NCI-H748 treated with DMSO at 0.1 percent for 48 hours (cell line): ENCODE measurements around the gene RAB29.
"Not testable (repeated sequence)": the region's sequence is repeated elsewhere in the genome, so short reads cannot be mapped to it uniquely, and the experiment has no call there.

Experiments used
- DNase-seq: peaks from one replicate; lab custom pipeline; 2025; lab: John Stamatoyannopoulos, UW

RAB29 gene, protein sequence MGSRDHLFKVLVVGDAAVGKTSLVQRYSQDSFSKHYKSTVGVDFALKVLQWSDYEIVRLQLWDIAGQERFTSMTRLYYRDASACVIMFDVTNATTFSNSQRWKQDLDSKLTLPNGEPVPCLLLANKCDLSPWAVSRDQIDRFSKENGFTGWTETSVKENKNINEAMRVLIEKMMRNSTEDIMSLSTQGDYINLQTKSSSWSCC

DNA sequence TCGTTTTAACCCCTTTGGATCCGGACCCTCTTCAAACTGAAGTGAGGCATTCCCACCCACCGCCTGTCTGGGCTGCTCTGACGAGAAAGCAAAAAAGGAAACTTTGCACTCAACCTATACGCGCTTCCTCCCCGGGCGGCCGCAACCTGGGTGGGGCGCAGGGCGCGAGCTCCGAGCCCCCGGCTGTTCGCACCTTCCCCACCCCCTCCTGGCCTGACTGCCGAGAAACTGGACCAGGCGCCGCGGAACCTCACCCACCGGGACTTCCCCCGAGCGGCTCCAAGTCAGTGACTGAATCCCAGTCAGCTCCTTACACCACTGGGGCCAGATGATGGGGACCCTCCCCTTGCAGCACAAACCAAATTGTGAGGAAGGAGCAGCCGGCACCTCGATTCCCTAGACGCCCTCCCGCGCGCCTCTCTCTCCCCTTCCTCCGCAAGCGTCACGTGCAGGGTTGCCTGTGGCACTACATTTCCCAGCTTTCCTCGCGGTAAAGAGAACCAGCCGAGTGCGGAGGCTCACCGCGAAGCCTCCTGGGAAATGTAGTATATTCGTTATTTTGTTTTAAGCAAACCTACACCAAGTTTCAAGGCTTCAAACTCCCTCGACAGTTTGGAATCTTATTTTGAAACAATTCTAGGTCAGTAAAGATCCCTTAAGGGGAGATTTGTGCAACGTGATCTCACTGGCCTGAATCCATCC is at the start of gene RAB29:
Gene RAB29, minus strand, starts transcription at position 468 of the 702 bp plus-strand sequence. CDS start 526 bp downstream, outside the sequence.
- DNase-seq: peak; percentile 10

- no peak for DNase-seq
These were observed 48.9 kb upstream of the RAB29 start for GRCh38 chr1:205824180-205824579.

DNA sequence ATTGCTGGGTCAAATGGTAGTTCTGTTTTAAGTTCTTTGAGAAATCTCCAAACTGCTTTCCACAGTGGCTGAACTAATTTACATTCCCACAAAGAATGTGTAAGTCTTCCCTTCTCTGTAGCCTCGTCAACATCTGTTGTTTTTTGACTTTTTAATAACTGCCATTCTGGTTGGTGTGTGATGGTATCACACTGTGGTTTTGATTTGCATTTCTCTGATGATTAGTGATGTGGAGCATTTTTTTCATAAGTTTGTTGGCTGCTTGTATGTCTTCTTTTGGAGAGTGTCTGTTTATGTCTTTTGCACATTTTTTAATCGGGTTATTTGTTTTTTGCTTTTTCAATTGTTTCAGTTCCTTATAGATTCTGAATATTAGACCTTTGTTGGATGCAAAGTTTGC is 48.0 kb upstream of the RAB29 start:
- DNase-seq: not testable (repeated sequence)

DNA sequence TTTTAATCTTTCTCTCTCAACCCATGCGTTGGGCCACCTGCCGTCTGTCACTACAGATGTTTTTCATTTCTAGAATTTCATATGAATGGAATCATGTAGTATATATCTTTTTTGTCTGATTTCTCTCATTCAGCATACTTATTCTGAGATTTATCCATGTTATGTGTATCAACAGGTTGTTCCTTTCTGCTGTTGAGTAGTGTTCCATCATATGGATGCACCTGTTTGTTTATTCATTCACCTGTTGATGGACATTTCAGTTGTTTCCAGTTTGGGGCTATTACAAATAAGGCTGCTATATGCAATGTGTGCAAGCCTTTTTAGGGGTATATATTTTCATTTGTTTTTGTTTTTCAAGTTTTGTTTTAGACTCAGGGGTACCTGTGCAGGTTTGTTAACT is 47.1 kb upstream of the RAB29 start:
- no peak for DNase-seq

DNA sequence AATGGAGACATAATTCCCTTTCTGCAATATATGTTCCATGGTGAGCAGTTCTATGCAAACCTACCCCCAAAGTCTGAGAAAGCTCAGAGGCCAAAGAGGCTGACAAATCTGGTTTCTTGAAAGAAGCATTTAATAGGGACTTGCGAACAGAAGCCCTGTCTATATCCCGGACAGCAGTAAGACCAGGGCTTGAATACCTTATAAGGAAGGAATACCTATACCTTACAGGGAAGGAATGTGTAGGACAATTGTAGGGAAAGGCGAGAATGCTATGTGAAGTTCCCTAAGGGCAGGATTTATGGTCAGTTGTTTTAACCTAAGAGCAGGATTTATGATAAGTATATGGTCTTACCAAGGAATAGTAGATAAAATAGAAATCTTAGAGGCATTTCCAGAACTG is 42.7 kb upstream of the RAB29 start:
- DNase-seq: no peak

DNA sequence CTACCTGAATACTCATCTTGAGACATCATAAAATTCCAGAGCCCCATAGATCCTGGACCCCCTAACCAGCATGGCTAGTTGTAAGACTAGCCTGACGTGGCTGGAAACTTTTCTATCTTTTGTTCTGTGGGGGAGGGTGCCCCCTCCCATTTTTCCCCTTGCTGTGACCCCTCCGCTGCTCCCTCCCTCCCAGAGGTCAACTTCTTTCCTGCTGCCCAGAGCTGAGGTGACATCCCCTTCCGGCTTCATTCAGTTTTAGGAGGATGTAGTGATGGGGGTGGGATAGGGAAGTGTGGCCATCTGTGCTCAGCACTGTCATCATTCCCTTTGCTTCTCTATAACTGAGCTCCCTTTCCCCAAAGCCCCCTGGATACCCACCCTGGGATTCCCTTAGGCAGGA is 42.1 kb upstream of the RAB29 start:
- DNase-seq: no peak

DNA sequence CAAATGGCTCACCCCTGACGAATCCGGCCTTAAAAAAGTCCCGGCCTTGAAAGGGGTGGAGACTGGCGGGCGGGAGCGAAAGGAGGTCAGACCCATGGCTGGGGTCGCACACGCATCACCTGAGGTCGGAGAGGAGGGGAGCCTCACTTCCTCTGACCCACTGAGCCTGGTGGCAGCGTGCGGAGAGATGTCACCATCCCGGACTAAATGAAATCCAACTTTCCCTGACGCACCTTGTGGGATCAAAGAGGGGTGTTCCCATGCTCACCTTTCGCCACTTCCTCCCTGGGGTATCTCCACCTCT is 38.4 kb upstream of the RAB29 start:
- DNase-seq: no peak

GRCh38 chr1:205812878-205813754 is 37.8 kb upstream of the RAB29 start, which contains the start of gene SLC41A1:
Gene SLC41A1 (minus strand): TSS chr1:205813198. CDS start chr1:205810441, 2,757 bp downstream.
- peak; percentile 58 for DNase-seq

GRCh38 chr1:205812271-205812877 is 37.1 kb upstream of the RAB29 start:
- DNase-seq: no peak

DNA sequence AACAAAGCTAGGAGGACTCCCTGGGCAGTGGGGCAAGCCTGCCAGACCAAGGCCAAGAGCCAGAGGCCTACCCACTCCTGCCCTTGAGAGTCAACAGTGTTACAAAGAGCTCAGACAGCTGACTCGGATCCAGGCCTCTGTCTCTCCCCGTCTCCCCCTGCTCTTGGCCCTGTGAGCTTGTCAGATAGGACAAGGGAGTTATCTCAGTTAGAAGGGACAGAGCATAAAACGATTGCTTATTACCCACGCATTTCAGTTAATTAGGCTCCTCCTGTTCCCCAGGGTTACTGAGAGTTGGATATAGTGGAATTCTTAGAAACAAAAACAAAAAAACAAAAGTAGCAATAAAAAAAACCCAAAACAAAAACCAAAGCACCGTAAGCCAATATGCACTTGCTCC is 36.4 kb upstream of the RAB29 start:
- no peak for DNase-seq

DNA sequence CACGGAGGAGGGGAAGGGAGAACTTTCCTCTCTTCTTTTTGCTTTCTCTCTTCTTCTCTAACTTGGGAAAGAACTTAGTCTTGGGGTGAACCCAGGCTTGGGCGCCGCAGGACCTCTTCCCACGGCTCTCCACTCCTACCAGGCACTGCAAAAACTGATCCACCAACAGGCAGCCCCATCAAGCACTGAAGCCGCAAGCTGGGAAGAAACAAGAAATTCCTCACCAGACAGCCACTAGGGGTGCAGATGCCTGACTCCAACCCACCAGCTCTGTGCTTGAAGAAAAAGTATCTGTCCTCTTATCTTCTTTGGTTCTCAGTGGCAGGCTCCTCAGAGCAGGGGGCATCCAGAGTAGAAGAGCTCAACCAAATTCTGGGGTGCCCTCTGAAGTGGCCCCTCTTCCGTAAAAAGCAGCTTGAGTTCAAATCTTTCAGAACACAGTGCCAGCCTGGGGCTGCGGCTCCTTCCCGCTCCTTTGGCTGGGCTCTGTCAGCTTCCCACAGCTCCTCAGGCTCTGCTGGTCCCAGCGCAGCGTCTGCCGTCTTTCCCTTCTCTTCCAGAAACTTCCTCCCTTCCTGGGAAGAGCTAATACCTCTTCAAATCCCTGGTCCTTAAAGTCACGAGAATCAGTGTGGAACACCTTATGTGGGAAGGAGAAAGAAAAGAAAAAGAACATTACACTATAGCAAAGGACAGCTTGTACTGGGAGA is 35.3 kb upstream of the RAB29 start:
- no peak for DNase-seq

GRCh38 chr1:205809942-205810345 is 34.7 kb upstream of the RAB29 start:
- no peak for DNase-seq

DNA sequence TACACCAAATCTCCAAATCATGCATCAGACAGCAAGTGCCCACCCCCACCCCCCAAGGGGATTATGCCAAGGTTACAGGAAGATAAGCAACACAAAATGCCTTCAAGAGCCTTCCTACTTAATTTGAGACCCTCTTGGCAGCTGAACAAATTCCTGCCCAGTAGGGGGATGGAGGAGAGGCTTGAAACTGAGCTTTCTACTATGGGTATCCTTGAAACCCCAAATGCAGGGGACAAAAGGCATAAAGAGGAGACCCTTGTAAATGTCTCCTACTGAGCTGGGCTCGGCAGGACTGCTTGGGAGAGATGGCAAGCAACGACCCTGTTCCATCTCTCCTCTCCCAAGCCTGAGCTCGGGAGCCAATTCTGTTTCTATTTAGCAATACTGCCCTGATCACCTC is 34.2 kb upstream of the RAB29 start:
- DNase-seq: no peak

DNA sequence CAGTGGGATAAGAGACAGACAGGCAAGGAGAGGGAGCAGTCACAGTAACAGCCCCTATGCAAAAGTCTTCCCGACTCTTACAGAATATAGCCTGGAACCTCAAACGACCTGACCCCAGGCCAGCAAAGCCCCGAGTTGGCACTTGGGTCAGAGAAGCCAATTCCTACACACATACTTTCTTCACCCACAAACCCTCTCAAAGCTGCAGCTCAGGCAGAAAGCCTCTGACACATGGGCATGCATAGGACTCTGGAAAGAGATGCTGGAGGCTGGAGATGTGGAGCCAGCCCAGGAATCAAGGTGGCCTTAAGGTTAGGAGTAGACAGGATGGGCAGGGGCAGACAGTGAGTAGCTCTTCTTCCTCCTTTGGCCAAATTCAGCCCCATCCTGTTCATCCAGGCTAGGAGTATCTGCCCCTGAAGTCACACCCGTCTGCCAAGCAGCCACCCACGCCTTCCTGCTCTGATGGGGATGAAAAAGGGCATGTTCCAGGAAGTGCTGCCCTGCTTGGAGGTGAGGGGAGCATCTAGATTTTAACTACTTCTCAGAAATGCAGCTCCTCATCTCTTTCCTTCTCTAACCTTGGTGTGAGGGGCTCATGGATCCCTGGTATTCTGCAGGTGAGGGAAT is 29.9 kb upstream of the RAB29 start:
- DNase-seq: no peak

GRCh38 chr1:205804605-205805004 is 29.3 kb upstream of the RAB29 start:
- no peak for DNase-seq

DNA sequence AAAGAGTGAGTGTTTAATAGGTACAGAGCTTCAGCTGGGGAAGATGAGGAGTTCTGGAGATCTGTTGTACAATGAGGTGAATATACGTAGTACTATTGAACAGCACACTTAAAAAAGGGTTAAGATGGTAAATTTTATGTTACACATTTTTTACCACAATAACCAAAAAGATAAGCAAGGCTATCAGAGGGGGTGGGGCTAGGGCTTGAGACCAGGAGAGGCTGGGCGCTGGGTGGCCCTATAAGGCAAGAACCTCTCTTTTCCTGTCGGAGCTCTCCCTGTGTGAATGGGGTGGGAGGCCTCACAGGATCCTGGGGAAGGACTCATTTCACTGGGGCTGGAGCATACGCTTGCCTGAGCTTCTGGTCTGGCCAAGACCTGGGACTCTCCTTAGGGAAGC is 28.7 kb upstream of the RAB29 start:
- DNase-seq: no peak

GRCh38 chr1:205802060-205802459 is 26.8 kb upstream of the RAB29 start:
- DNase-seq: no peak

GRCh38 chr1:205800981-205801703 is 25.9 kb upstream of the RAB29 start:
- DNase-seq: no peak

- no peak for DNase-seq
These were observed 25.1 kb upstream of the RAB29 start for GRCh38 chr1:205800427-205800826.

DNA sequence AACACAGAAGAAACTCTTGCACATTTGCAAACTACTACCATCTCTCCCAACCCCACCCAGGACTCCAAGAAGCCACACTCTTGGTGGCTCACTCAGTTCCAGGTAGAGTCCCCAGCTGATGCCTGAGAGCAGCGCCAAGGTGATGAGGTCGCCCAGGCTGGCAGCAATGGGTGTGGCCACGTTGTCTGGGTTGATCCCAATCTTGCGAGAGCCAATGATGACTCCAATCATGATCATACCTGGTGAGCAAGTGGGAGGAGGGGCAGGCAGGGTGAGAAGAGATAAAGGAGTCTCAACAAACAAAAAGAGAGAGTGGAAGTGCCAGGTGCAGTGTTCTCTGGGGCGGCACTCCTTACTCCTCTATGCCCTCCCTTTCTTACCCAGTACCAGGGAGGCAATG is 23.3 kb upstream of the RAB29 start:
- no peak for DNase-seq

DNA sequence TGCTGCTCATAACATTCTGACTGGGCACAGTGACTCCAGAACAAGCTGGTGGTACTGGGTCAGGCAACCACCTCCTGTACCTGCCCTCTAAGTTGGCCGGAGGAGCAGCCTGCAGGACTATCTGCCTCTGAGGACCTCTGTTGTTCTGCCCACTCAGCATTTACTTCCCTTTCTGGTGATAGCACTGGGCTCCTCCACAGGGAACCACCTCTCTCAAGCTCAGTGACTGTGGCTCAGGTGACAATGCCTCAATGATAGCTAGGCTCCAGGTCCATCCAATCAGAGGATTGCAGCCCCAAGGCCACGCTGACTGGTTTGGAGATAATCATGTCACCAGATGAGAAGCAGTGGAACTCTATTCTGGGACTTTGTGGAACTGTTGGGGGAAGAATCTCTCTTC is 21.9 kb upstream of the RAB29 start:
- no peak for DNase-seq
